IMR-90 (cell line): Measurements from ENCODE around the gene C3. TPM values are rescaled to one million over a fixed set of nuclear protein-coding genes. Genes with fewer than 3 reads are reported as not detected.

ENCODE experiments used
- ATAC-seq: fragments of 200-7000 bp; cut with Tn5 transposase; 2 replicates; pipeline ENCODE4 v1.9.1; 2020; ENCODE audit warnings: low read depth, mild to moderate bottlenecking, moderate library complexity
- BruUV-seq: library from RNA; stranded (reverse); fragments of 400-500 nt; replicated peaks from 2 replicates; lab custom pipeline; 2021; lab: Mats Ljungman, UMichigan
- CTCF ChIA-PET: fragments of 300-600 bp; formaldehyde crosslinking; extraction: SDS; loops from one replicate; lab custom pipeline; 2021; ENCODE audit warnings: antibody characterized with exemption; lab: Yijun Ruan, JAX
- POLR2A ChIA-PET: fragments of 300-600 bp; sonication (Branson Sonifier 250); formaldehyde crosslinking; loops from one replicate; lab custom pipeline; 2022; ENCODE audit warnings: antibody characterized with exemption; ENCODE audit not compliant: unreplicated experiment; lab: Charles Lee
- DNase-seq: peaks from one replicate; pipeline ENCODE4 v3.0.0; 2013
- H2AFZ ChIP-seq: replicated peaks from 2 replicates; pipeline ENCODE3; 2013; ENCODE audit warnings: low read length, mild to moderate bottlenecking; ENCODE audit not compliant: poor library complexity
- H2AK5ac ChIP-seq: 2 replicates; pipeline ENCODE4 v1.6.1; 2013; ENCODE audit warnings: low read depth, low read length, inconsistent platforms
- H2AK9ac ChIP-seq: replicated peaks from 2 replicates; pipeline ENCODE3; 2013; ENCODE audit warnings: mild to moderate bottlenecking, low read depth, low read length, moderate library complexity; ENCODE audit not compliant: poor library complexity
- H2BK120ac ChIP-seq: 2 replicates; pipeline ENCODE4 v1.6.1; 2013; ENCODE audit warnings: low read depth, low read length, inconsistent platforms
- H2BK15ac ChIP-seq: 3 replicates; pipeline ENCODE4 v1.6.1; 2013; ENCODE audit warnings: low read depth, low read length, inconsistent platforms
- H2BK20ac ChIP-seq: 2 replicates; pipeline ENCODE4 v1.6.1; 2013; ENCODE audit warnings: low read depth, mild to moderate bottlenecking, inconsistent platforms, low read length, moderate library complexity
- H2BK5ac ChIP-seq: 2 replicates; pipeline ENCODE4 v1.6.1; 2013; ENCODE audit warnings: mild to moderate bottlenecking, low read depth, low read length, inconsistent platforms; ENCODE audit not compliant: poor library complexity, severe bottlenecking
- H3K14ac ChIP-seq: replicated peaks from 2 replicates; pipeline ENCODE4 v1.6.1; 2013; ENCODE audit warnings: low read depth, low read length, inconsistent platforms
- H3K18ac ChIP-seq: 2 replicates; pipeline ENCODE4 v1.6.1; 2013; ENCODE audit warnings: low read depth, low read length, control low read depth
- H3K23ac ChIP-seq: 2 replicates; pipeline ENCODE4 v1.6.1; 2013; ENCODE audit warnings: low read depth, low read length, inconsistent platforms
- H3K27ac ChIP-seq: 2 replicates; pipeline ENCODE4 v1.5.1; 2013; ENCODE audit warnings: mild to moderate bottlenecking, control low read depth, low read length; ENCODE audit not compliant: insufficient read depth
- H3K27me3 ChIP-seq: 2 replicates; pipeline ENCODE4 v1.6.1; 2013; ENCODE audit warnings: low read length; ENCODE audit not compliant: control insufficient read depth, insufficient read depth
- H3K36me3 ChIP-seq: 2 replicates; pipeline ENCODE4 v1.6.1; 2013; ENCODE audit warnings: low read length, mixed read lengths; ENCODE audit not compliant: control insufficient read depth, insufficient read depth
- H3K4ac ChIP-seq: 2 replicates; pipeline ENCODE4 v1.6.1; 2013; ENCODE audit warnings: low read depth, low read length, inconsistent platforms
- H3K4me1 ChIP-seq: 2 replicates; pipeline ENCODE4 v1.6.1; 2013; ENCODE audit warnings: low read length, mixed read lengths; ENCODE audit not compliant: control insufficient read depth, insufficient read depth
- H3K4me2 ChIP-seq: 2 replicates; pipeline ENCODE4 v1.6.1; 2013; ENCODE audit warnings: low read depth, mild to moderate bottlenecking, control low read depth, low read length, moderate library complexity
- H3K4me3 ChIP-seq: 2 replicates; pipeline ENCODE4 v1.5.1; 2013; ENCODE audit warnings: low read depth, mild to moderate bottlenecking, control low read depth, low read length, moderate library complexity; ENCODE audit not compliant: insufficient read depth
- H3K56ac ChIP-seq: 2 replicates; pipeline ENCODE4 v1.6.1; 2013; ENCODE audit warnings: low read length, inconsistent platforms; ENCODE audit not compliant: insufficient read depth; ENCODE audit errors: extremely low read depth
- H3K79me1 ChIP-seq, 2 experiments: 2 replicates each; pipeline ENCODE4 v1.6.1; 2013; ENCODE audit warnings: low read length in 2 of 2, inconsistent platforms in 1 of 2, low read depth in 1 of 2
- H3K9ac ChIP-seq: 2 replicates; pipeline ENCODE4 v1.6.1; 2013; ENCODE audit warnings: low read depth, low read length, control low read depth
- H3K9me1 ChIP-seq: 2 replicates; pipeline ENCODE4 v1.6.1; 2013; ENCODE audit warnings: low read length, inconsistent platforms; ENCODE audit not compliant: insufficient read depth
- H3K9me3 ChIP-seq: 2 replicates; pipeline ENCODE4 v1.6.1; 2013; ENCODE audit warnings: low read length; ENCODE audit not compliant: control insufficient read depth, insufficient read depth
- H4K20me1 ChIP-seq: 2 replicates; pipeline ENCODE4 v1.6.1; 2013; ENCODE audit warnings: low read length, inconsistent platforms; ENCODE audit not compliant: insufficient read depth
- H4K5ac ChIP-seq: 2 replicates; pipeline ENCODE4 v1.6.1; 2013; ENCODE audit warnings: mild to moderate bottlenecking, low read depth, low read length, control low read depth
- H4K8ac ChIP-seq, 2 experiments: 2 replicates each; pipeline ENCODE4 v1.6.1; 2013; ENCODE audit warnings: low read depth in 2 of 2, low read length in 2 of 2, control low read depth in 1 of 2, inconsistent platforms in 1 of 2
- H4K91ac ChIP-seq: 2 replicates; pipeline ENCODE4 v1.6.1; 2013; ENCODE audit warnings: low read depth, low read length, inconsistent platforms; ENCODE audit not compliant: insufficient read depth
- BHLHE40 ChIP-seq: fragments of 150-350 bp; IDR thresholded peaks from 2 replicates; pipeline ENCODE4 v1.6.1; 2016; ENCODE audit warnings: mild to moderate bottlenecking, low read depth, low read length
- CHD1 ChIP-seq: IDR thresholded peaks from 2 replicates; pipeline ENCODE4 v1.6.1; 2012; ENCODE audit warnings: low read depth, low read length, improper control_type of control experiment
- ELK1 ChIP-seq: fragments of 150-350 bp; IDR thresholded peaks from 2 replicates; pipeline ENCODE4 v1.6.1; 2016; ENCODE audit warnings: low read depth, mild to moderate bottlenecking, low read length, moderate library complexity, borderline replicate concordance
- FOS ChIP-seq: fragments of 150-350 bp; IDR thresholded peaks from 2 replicates; pipeline ENCODE4 v1.6.1; 2016; ENCODE audit warnings: low read depth, low read length
- MAFK ChIP-seq: IDR thresholded peaks from 2 replicates; pipeline ENCODE4 v1.6.1; 2012; ENCODE audit warnings: low read depth, low read length, improper control_type of control experiment
- MAZ ChIP-seq: IDR thresholded peaks from 2 replicates; pipeline ENCODE4 v1.6.1; 2012; ENCODE audit warnings: low read depth, mild to moderate bottlenecking, low read length, improper control_type of control experiment, moderate library complexity, borderline replicate concordance
- MXI1 ChIP-seq: IDR thresholded peaks from 2 replicates; pipeline ENCODE4 v1.6.1; 2012; ENCODE audit warnings: low read depth, mild to moderate bottlenecking, low read length, moderate library complexity, borderline replicate concordance
- NFE2L2 ChIP-seq: fragments of 150-350 bp; IDR thresholded peaks from 2 replicates; pipeline ENCODE4 v1.6.1; 2016; ENCODE audit warnings: low read depth, mild to moderate bottlenecking, low read length
- POLR2A ChIP-seq: IDR thresholded peaks from 2 replicates; pipeline ENCODE4 v1.6.1; 2012; ENCODE audit warnings: mild to moderate bottlenecking, low read depth, low read length
- RAD21 ChIP-seq: IDR thresholded peaks from 2 replicates; pipeline ENCODE4 v1.6.1; 2012; ENCODE audit warnings: low read length, improper control_type of control experiment
- RCOR1 ChIP-seq: IDR thresholded peaks from 2 replicates; pipeline ENCODE4 v1.6.1; 2012; ENCODE audit warnings: mild to moderate bottlenecking, low read length, improper control_type of control experiment; ENCODE audit not compliant: insufficient replicate concordance
- RFX5 ChIP-seq: IDR thresholded peaks from 2 replicates; pipeline ENCODE4 v1.8.0; 2012; ENCODE audit warnings: low read depth, mild to moderate bottlenecking, low read length, moderate library complexity
- SMC3 ChIP-seq: fragments of 150-350 bp; IDR thresholded peaks from 2 replicates; pipeline ENCODE4 v1.6.1; 2016; ENCODE audit warnings: low read depth, mild to moderate bottlenecking, antibody characterized with exemption, low read length, moderate library complexity
- USF2 ChIP-seq: fragments of 150-350 bp; IDR thresholded peaks from 2 replicates; pipeline ENCODE4 v1.6.1; 2017; ENCODE audit warnings: mild to moderate bottlenecking, antibody characterized with exemption, low read length, low read depth
- WGBS, 2 experiments: methylation state at CpG; one replicate each; pipeline versions ENCODE4 v1.1.5 to v1.1.7; 2013; ENCODE audit warnings: missing lambda C conversion rate in 2 of 2; ENCODE audit not compliant: insufficient read length in 1 of 2; ENCODE audit errors: extremely low coverage in 2 of 2; 5-methylcytosine and 5-hydroxymethylcytosine counted together
- dilution Hi-C: fragments of 300-500 bp; cut with HindIII; formaldehyde crosslinking; loops from one replicate; pipeline ENCODE4 v1.14.3; 2018; ENCODE audit warnings: low sequenced_read_pairs; ENCODE audit not compliant: unreplicated experiment
- in situ Hi-C: fragments of 300-500 bp; cut with MboI; formaldehyde crosslinking; loops from 3 replicates; pipeline ENCODE4 v1.14.3; 2019; ENCODE audit warnings: low sequenced_read_pairs, inconsistent platforms, mixed read lengths
- intact Hi-C: fragments of 100-400 bp; cut with micrococcal nuclease; formaldehyde crosslinking; loops from 2 replicates; pipeline ENCODE4 v1.10.0; 2022
- polyA plus RNA-seq, 3 experiments: library from polyadenylated mRNA; depleted of rRNA; stranded (reverse); fragments of >200 nt; gene quantifications; 2 replicates each; pipeline ENCODE4 v1.2.3, GENCODE V29; 2012; ENCODE audit warnings: low replicate concordance in 1 of 3
- total RNA-seq: library from RNA; depleted of rRNA; stranded (reverse); fragments of >200 nt; gene quantifications from 2 replicates; pipeline ENCODE4 v1.2.3, GENCODE V29; 2012

Gene C3
- total and polyA plus RNA-seq, 2 of the 4 experiments (the other 2 are of a cell fraction): 0.36 TPM; not detected in 1

- no CpG with 5 or more reads among the region's 8 CpGs for WGBS, 2 experiments
- Histone ChIP-seq H3K27me3 (no peaks in the 10 kb centered on the region), H3K36me3 (no peaks in the 10 kb centered on the region), H2BK15ac (no peak overlapping the region), H3K4me3 (no peak overlapping the region), H2BK120ac (no peak overlapping the region), H3K9me1 (no peaks in the 10 kb centered on the region), H3K4me1 (no peaks in the 10 kb centered on the region), H4K91ac (no peak overlapping the region), H3K14ac (no peak overlapping the region), H3K9me3 (peaks cover 14% of the 10 kb centered on the region), H2BK20ac (no peak overlapping the region), H4K8ac (no peak overlapping the region), H3K79me1 (no peaks in the 10 kb centered on the region), H3K4me2 (no peak overlapping the region), H3K18ac (no peak overlapping the region), H3K23ac (no peak overlapping the region), H3K9ac (no peak overlapping the region), H2AK9ac (no peak overlapping the region), H3K56ac (no peak overlapping the region), H2BK5ac (no peak overlapping the region), H4K20me1 (no peaks in the 10 kb centered on the region), H2AK5ac (no peak overlapping the region), H3K4ac (no peak overlapping the region), H2AFZ (no peak overlapping the region), H4K5ac (no peak overlapping the region), H3K27ac (no peak overlapping the region)
- no TSS peak for BruUV-seq
- ChIA-PET CTCF (no interaction called here), POLR2A (no interaction called here)
- intact Hi-C loops: no loop called here
- ATAC-seq (no peak), DNase-seq (no peak)
- in situ Hi-C loops: no loop called here
- TF ChIP-seq USF2 (no peak), RFX5 (no peak), RCOR1 (no peak), SMC3 (no peak), POLR2A (no peak), RAD21 (no peak), MAZ (no peak), BHLHE40 (no peak), FOS (no peak), MAFK (no peak), NFE2L2 (no peak), ELK1 (no peak), CHD1 (no peak), MXI1 (no peak)
- dilution Hi-C loops: no loop called here
Measured at GRCh38 chr19:6676288-6676687, 44.2 kb downstream of the C3 start.
